Measurements from ENCODE around the gene CYB561D2.
A peak's percentile ranks its signal among the peaks of the same experiment; 100 is the strongest.

The CYB561D2 gene

GRCh38 chr3:50354850-50355249 lies 4.2 kb downstream of the CYB561D2 start:
- peaks cover 82% of the 10 kb centered on the region for H3K79me2 ChIP-seq (ENCODE audit: low read length)

DNA sequence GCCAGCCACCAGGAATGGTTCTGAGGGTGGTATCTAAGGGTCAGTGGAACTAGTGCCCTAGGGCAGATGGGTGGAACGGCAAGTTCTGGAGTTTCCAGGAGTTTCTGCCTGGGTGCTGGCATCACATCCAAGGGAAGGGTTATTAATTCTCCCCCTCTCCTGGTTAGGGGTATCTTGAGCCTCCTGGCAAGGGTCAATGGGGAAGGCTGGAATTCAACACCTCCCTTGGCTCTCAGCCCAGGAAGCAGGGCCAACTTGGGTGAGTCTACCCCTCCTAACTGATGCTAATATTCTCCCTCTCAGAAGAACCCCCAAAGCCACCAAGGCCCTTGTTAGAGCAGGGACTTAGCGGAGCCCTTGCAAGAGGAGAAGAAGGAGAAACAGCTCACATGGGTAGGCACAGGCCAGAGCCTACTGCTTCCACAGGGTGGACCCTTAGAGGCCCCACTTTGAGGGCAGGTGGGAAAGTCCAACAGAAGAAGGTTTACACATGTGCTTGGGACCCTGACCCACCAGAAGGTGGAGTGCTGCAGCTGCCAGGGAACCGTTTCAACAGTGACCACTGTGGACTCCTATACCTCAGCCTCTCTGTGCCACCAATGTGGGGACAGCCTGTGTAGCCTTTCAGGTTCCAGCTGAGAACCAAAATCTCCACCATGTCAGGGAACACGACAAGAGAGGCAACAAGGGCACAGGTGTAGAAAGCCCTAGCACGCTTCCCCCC lies 5.3 kb downstream of the CYB561D2 start:
- Histone ChIP-seq H3K4me3 (ENCODE audit: low read length) (no peak overlapping the region), H3K9me2 (replicated peaks; ENCODE audit: insufficient read depth, low read length) (no peaks in the 10 kb centered on the region), H4K20me1 (ENCODE audit: insufficient read depth, low read length) (no peaks in the 10 kb centered on the region), H3F3A (ENCODE audit: insufficient read depth, low read length) (0 out of 2 replicates have a peak, but pooled peaks cover 6% of the 10 kb centered on the region), H3K4me2 (ENCODE audit: low read depth, low read length) (peak overlapping the region; percentile 87), H2AFZ (ENCODE audit: low read length) (no peak overlapping the region), H3K27me3 (replicated peaks; ENCODE audit: insufficient read depth, low read length) (no peaks in the 10 kb centered on the region), H3K36me3 (replicated peaks; ENCODE audit: insufficient read depth, low read length) (peaks cover 11% of the 10 kb centered on the region; the same call in 1 of the 2 replicates), H3K79me2 (ENCODE audit: low read length) (peaks cover 75% of the 10 kb centered on the region), H3K4me1 (ENCODE audit: low read length) (peaks cover 35% of the 10 kb centered on the region), H3K9me3 (replicated peaks; ENCODE audit: insufficient read depth, low read length) (no peaks in the 10 kb centered on the region), H3K9ac (ENCODE audit: low read length) (no peak overlapping the region), H3K27ac (ENCODE audit: low read length) (no peak overlapping the region)
- TF ChIP-seq, protein P1, sequence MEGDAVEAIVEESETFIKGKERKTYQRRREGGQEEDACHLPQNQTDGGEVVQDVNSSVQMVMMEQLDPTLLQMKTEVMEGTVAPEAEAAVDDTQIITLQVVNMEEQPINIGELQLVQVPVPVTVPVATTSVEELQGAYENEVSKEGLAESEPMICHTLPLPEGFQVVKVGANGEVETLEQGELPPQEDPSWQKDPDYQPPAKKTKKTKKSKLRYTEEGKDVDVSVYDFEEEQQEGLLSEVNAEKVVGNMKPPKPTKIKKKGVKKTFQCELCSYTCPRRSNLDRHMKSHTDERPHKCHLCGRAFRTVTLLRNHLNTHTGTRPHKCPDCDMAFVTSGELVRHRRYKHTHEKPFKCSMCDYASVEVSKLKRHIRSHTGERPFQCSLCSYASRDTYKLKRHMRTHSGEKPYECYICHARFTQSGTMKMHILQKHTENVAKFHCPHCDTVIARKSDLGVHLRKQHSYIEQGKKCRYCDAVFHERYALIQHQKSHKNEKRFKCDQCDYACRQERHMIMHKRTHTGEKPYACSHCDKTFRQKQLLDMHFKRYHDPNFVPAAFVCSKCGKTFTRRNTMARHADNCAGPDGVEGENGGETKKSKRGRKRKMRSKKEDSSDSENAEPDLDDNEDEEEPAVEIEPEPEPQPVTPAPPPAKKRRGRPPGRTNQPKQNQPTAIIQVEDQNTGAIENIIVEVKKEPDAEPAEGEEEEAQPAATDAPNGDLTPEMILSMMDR (IDR thresholded peaks at IDR 0.05; ENCODE audit: low read length) = no peak
- no peak for TF ChIP-seq EZH2 (optimal IDR thresholded peaks at IDR 0.05; ENCODE audit: low read depth, low read length)
- no peak for TF ChIP-seq EZH2phosphoT487 (IDR thresholded peaks at IDR 0.05; ENCODE audit: low read length)
- no peak for DNase-seq

More at GRCh38 chr3:50354850-50355249, 4.2 kb downstream of the CYB561D2 start:
- H3K27ac ChIP-seq (ENCODE audit: low read length) = no peak overlapping the region
- peaks cover 34% of the 10 kb centered on the region for H3K4me1 ChIP-seq (ENCODE audit: low read length)
- no peaks in the 10 kb centered on the region for H3K9me3 ChIP-seq (replicated peaks; ENCODE audit: insufficient read depth, low read length)
- no peaks in the 10 kb centered on the region for H3K27me3 ChIP-seq (replicated peaks; ENCODE audit: insufficient read depth, low read length)
- H2AFZ ChIP-seq (ENCODE audit: low read length) = no peak overlapping the region
- H3K9me2 ChIP-seq (replicated peaks; ENCODE audit: insufficient read depth, low read length) = no peaks in the 10 kb centered on the region
- 0 out of 2 replicates have a peak, but pooled peaks cover 6% of the 10 kb centered on the region for H3F3A ChIP-seq (ENCODE audit: insufficient read depth, low read length)
- H3K36me3 ChIP-seq (replicated peaks; ENCODE audit: insufficient read depth, low read length) = peaks cover 11% of the 10 kb centered on the region; the same call in 1 of the 2 replicates
- DNase-seq = no peak
- H3K4me3 ChIP-seq (ENCODE audit: low read length) = no peak overlapping the region
- no peak overlapping the region for H3K9ac ChIP-seq (ENCODE audit: low read length)
- TF ChIP-seq, protein P1 (IDR thresholded peaks at IDR 0.05; ENCODE audit: low read length) = no peak
- TF ChIP-seq EZH2 (optimal IDR thresholded peaks at IDR 0.05; ENCODE audit: low read depth, low read length) (no peak), EZH2phosphoT487 (IDR thresholded peaks at IDR 0.05; ENCODE audit: low read length) (no peak)
- H3K4me2 ChIP-seq (ENCODE audit: low read depth, low read length) = no peak overlapping the region
- no peaks in the 10 kb centered on the region for H4K20me1 ChIP-seq (ENCODE audit: insufficient read depth, low read length)

DNA sequence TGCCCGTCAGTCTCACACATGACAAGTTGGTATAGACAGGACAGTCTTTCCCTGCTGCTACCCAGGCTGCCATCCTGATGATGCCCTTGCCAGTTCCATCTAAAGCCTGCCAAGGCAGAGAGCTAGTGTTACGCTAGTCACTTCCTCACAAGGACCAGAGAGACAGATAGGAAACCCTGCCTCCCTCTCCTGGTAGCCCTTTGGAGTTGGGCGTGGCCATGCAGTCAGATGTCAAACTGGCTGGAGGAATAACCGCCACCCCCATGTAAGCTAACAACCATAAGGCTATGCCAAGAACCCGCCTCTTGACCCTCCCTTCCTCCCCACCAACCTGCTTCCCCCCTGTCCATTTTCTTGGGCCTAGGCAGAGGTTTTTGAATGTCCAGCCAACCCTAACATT lies 5.9 kb downstream of the CYB561D2 start:
- Histone ChIP-seq H2AFZ (ENCODE audit: low read length) (no peak overlapping the region), H3F3A (ENCODE audit: insufficient read depth, low read length) (0 out of 2 replicates have a peak, but pooled peaks cover 6% of the 10 kb centered on the region), H3K9ac (ENCODE audit: low read length) (no peak overlapping the region; the same call in 1 of the 2 replicates), H3K4me1 (ENCODE audit: low read length) (peaks cover 32% of the 10 kb centered on the region), H3K9me2 (replicated peaks; ENCODE audit: insufficient read depth, low read length) (no peaks in the 10 kb centered on the region), H3K4me3 (ENCODE audit: low read length) (peak overlapping the region; percentile 91; the same call in 1 of the 2 replicates), H3K9me3 (replicated peaks; ENCODE audit: insufficient read depth, low read length) (no peaks in the 10 kb centered on the region), H3K27ac (ENCODE audit: low read length) (no peak overlapping the region), H3K36me3 (replicated peaks; ENCODE audit: insufficient read depth, low read length) (peaks cover 11% of the 10 kb centered on the region; the same call in 1 of the 2 replicates), H3K27me3 (replicated peaks; ENCODE audit: insufficient read depth, low read length) (no peaks in the 10 kb centered on the region), H3K4me2 (ENCODE audit: low read depth, low read length) (peak overlapping the region; percentile 87), H3K79me2 (ENCODE audit: low read length) (peaks cover 70% of the 10 kb centered on the region), H4K20me1 (ENCODE audit: insufficient read depth, low read length) (no peaks in the 10 kb centered on the region)
- TF ChIP-seq EZH2phosphoT487 (IDR thresholded peaks at IDR 0.05; ENCODE audit: low read length) = no peak
- TF ChIP-seq, protein P1 (IDR thresholded peaks at IDR 0.05; ENCODE audit: low read length) = no peak
- TF ChIP-seq EZH2 (optimal IDR thresholded peaks at IDR 0.05; ENCODE audit: low read depth, low read length) = no peak
- DNase-seq = no peak

Measured in MM.1S (cell line).